IMR-90 (cell line): ENCODE results near the gene ABHD17A. TPM values are rescaled to one million over a fixed set of nuclear protein-coding genes. Genes with fewer than 3 reads are reported as not detected.

Source experiments
- ATAC-seq: fragments of 200-7000 bp; cut with Tn5 transposase; 2 replicates; pipeline ENCODE4 v1.9.1; 2020; ENCODE audit warnings: low read depth, mild to moderate bottlenecking, moderate library complexity
- BruUV-seq: library from RNA; stranded (reverse); fragments of 400-500 nt; replicated peaks from 2 replicates; lab custom pipeline; 2021; lab: Mats Ljungman, UMichigan
- CTCF ChIA-PET: fragments of 300-600 bp; formaldehyde crosslinking; extraction: SDS; loops from one replicate; lab custom pipeline; 2021; ENCODE audit warnings: antibody characterized with exemption; lab: Yijun Ruan, JAX
- POLR2A ChIA-PET: fragments of 300-600 bp; sonication (Branson Sonifier 250); formaldehyde crosslinking; loops from one replicate; lab custom pipeline; 2022; ENCODE audit warnings: antibody characterized with exemption; ENCODE audit not compliant: unreplicated experiment; lab: Charles Lee
- DNase-seq: peaks from one replicate; pipeline ENCODE4 v3.0.0; 2013
- H2AFZ ChIP-seq: replicated peaks from 2 replicates; pipeline ENCODE3; 2013; ENCODE audit warnings: low read length, mild to moderate bottlenecking; ENCODE audit not compliant: poor library complexity
- H2AK5ac ChIP-seq: 2 replicates; pipeline ENCODE4 v1.6.1; 2013; ENCODE audit warnings: low read depth, low read length, inconsistent platforms
- H2AK9ac ChIP-seq: replicated peaks from 2 replicates; pipeline ENCODE3; 2013; ENCODE audit warnings: mild to moderate bottlenecking, low read depth, low read length, moderate library complexity; ENCODE audit not compliant: poor library complexity
- H2BK120ac ChIP-seq: 2 replicates; pipeline ENCODE4 v1.6.1; 2013; ENCODE audit warnings: low read depth, low read length, inconsistent platforms
- H2BK15ac ChIP-seq: 3 replicates; pipeline ENCODE4 v1.6.1; 2013; ENCODE audit warnings: low read depth, low read length, inconsistent platforms
- H2BK20ac ChIP-seq: 2 replicates; pipeline ENCODE4 v1.6.1; 2013; ENCODE audit warnings: low read depth, mild to moderate bottlenecking, inconsistent platforms, low read length, moderate library complexity
- H2BK5ac ChIP-seq: 2 replicates; pipeline ENCODE4 v1.6.1; 2013; ENCODE audit warnings: mild to moderate bottlenecking, low read depth, low read length, inconsistent platforms; ENCODE audit not compliant: poor library complexity, severe bottlenecking
- H3K14ac ChIP-seq: replicated peaks from 2 replicates; pipeline ENCODE4 v1.6.1; 2013; ENCODE audit warnings: low read depth, low read length, inconsistent platforms
- H3K18ac ChIP-seq: 2 replicates; pipeline ENCODE4 v1.6.1; 2013; ENCODE audit warnings: low read depth, low read length, control low read depth
- H3K23ac ChIP-seq: 2 replicates; pipeline ENCODE4 v1.6.1; 2013; ENCODE audit warnings: low read depth, low read length, inconsistent platforms
- H3K27ac ChIP-seq: 2 replicates; pipeline ENCODE4 v1.5.1; 2013; ENCODE audit warnings: mild to moderate bottlenecking, control low read depth, low read length; ENCODE audit not compliant: insufficient read depth
- H3K27me3 ChIP-seq: 2 replicates; pipeline ENCODE4 v1.6.1; 2013; ENCODE audit warnings: low read length; ENCODE audit not compliant: control insufficient read depth, insufficient read depth
- H3K36me3 ChIP-seq: 2 replicates; pipeline ENCODE4 v1.6.1; 2013; ENCODE audit warnings: low read length, mixed read lengths; ENCODE audit not compliant: control insufficient read depth, insufficient read depth
- H3K4ac ChIP-seq: 2 replicates; pipeline ENCODE4 v1.6.1; 2013; ENCODE audit warnings: low read depth, low read length, inconsistent platforms
- H3K4me1 ChIP-seq: 2 replicates; pipeline ENCODE4 v1.6.1; 2013; ENCODE audit warnings: low read length, mixed read lengths; ENCODE audit not compliant: control insufficient read depth, insufficient read depth
- H3K4me2 ChIP-seq: 2 replicates; pipeline ENCODE4 v1.6.1; 2013; ENCODE audit warnings: low read depth, mild to moderate bottlenecking, control low read depth, low read length, moderate library complexity
- H3K4me3 ChIP-seq: 2 replicates; pipeline ENCODE4 v1.5.1; 2013; ENCODE audit warnings: low read depth, mild to moderate bottlenecking, control low read depth, low read length, moderate library complexity; ENCODE audit not compliant: insufficient read depth
- H3K56ac ChIP-seq: 2 replicates; pipeline ENCODE4 v1.6.1; 2013; ENCODE audit warnings: low read length, inconsistent platforms; ENCODE audit not compliant: insufficient read depth; ENCODE audit errors: extremely low read depth
- H3K79me1 ChIP-seq, 2 experiments: 2 replicates each; pipeline ENCODE4 v1.6.1; 2013; ENCODE audit warnings: low read length in 2 of 2, inconsistent platforms in 1 of 2, low read depth in 1 of 2
- H3K9ac ChIP-seq: 2 replicates; pipeline ENCODE4 v1.6.1; 2013; ENCODE audit warnings: low read depth, low read length, control low read depth
- H3K9me1 ChIP-seq: 2 replicates; pipeline ENCODE4 v1.6.1; 2013; ENCODE audit warnings: low read length, inconsistent platforms; ENCODE audit not compliant: insufficient read depth
- H3K9me3 ChIP-seq: 2 replicates; pipeline ENCODE4 v1.6.1; 2013; ENCODE audit warnings: low read length; ENCODE audit not compliant: control insufficient read depth, insufficient read depth
- H4K20me1 ChIP-seq: 2 replicates; pipeline ENCODE4 v1.6.1; 2013; ENCODE audit warnings: low read length, inconsistent platforms; ENCODE audit not compliant: insufficient read depth
- H4K5ac ChIP-seq: 2 replicates; pipeline ENCODE4 v1.6.1; 2013; ENCODE audit warnings: mild to moderate bottlenecking, low read depth, low read length, control low read depth
- H4K8ac ChIP-seq, 2 experiments: 2 replicates each; pipeline ENCODE4 v1.6.1; 2013; ENCODE audit warnings: low read depth in 2 of 2, low read length in 2 of 2, control low read depth in 1 of 2, inconsistent platforms in 1 of 2
- H4K91ac ChIP-seq: 2 replicates; pipeline ENCODE4 v1.6.1; 2013; ENCODE audit warnings: low read depth, low read length, inconsistent platforms; ENCODE audit not compliant: insufficient read depth
- BHLHE40 ChIP-seq: fragments of 150-350 bp; IDR thresholded peaks from 2 replicates; pipeline ENCODE4 v1.6.1; 2016; ENCODE audit warnings: mild to moderate bottlenecking, low read depth, low read length
- CEBPB ChIP-seq: IDR thresholded peaks from 2 replicates; pipeline ENCODE4 v1.6.1; 2012; ENCODE audit warnings: low read depth, low read length, improper control_type of control experiment
- CHD1 ChIP-seq: IDR thresholded peaks from 2 replicates; pipeline ENCODE4 v1.6.1; 2012; ENCODE audit warnings: low read depth, low read length, improper control_type of control experiment
- FOS ChIP-seq: fragments of 150-350 bp; IDR thresholded peaks from 2 replicates; pipeline ENCODE4 v1.6.1; 2016; ENCODE audit warnings: low read depth, low read length
- SMC3 ChIP-seq: fragments of 150-350 bp; IDR thresholded peaks from 2 replicates; pipeline ENCODE4 v1.6.1; 2016; ENCODE audit warnings: low read depth, mild to moderate bottlenecking, antibody characterized with exemption, low read length, moderate library complexity
- WGBS, 2 experiments: methylation state at CpG; one replicate each; pipeline versions ENCODE4 v1.1.5 to v1.1.7; 2013; ENCODE audit warnings: missing lambda C conversion rate in 2 of 2; ENCODE audit not compliant: insufficient read length in 1 of 2; ENCODE audit errors: extremely low coverage in 2 of 2; 5-methylcytosine and 5-hydroxymethylcytosine counted together
- dilution Hi-C: fragments of 300-500 bp; cut with HindIII; formaldehyde crosslinking; loops from one replicate; pipeline ENCODE4 v1.14.3; 2018; ENCODE audit warnings: low sequenced_read_pairs; ENCODE audit not compliant: unreplicated experiment
- in situ Hi-C: fragments of 300-500 bp; cut with MboI; formaldehyde crosslinking; loops from 3 replicates; pipeline ENCODE4 v1.14.3; 2019; ENCODE audit warnings: low sequenced_read_pairs, inconsistent platforms, mixed read lengths
- intact Hi-C: fragments of 100-400 bp; cut with micrococcal nuclease; formaldehyde crosslinking; loops from 2 replicates; pipeline ENCODE4 v1.10.0; 2022
- polyA plus RNA-seq, 3 experiments: library from polyadenylated mRNA; depleted of rRNA; stranded (reverse); fragments of >200 nt; gene quantifications; 2 replicates each; pipeline ENCODE4 v1.2.3, GENCODE V29; 2012; ENCODE audit warnings: low replicate concordance in 1 of 3
- total RNA-seq: library from RNA; depleted of rRNA; stranded (reverse); fragments of >200 nt; gene quantifications from 2 replicates; pipeline ENCODE4 v1.2.3, GENCODE V29; 2012

Gene ABHD17A
- total and polyA plus RNA-seq, 2 of the 4 experiments (the other 2 are of a cell fraction) = 37.8 to 76.2 TPM

GRCh38 chr19:1918975-1919374, 33.7 kb upstream of the ABHD17A start:
- no peaks in the 10 kb centered on the region for H3K9me3 ChIP-seq
- ChIA-PET POLR2A (no interaction called here), CTCF (no interaction called here)
- no peak overlapping the region for H2BK120ac ChIP-seq
- H4K20me1 ChIP-seq = peaks cover 20% of the 10 kb centered on the region
- dilution Hi-C loops (no loop called here), intact Hi-C loops (no loop called here), in situ Hi-C loops (no loop called here)
- ATAC-seq (no peak), DNase-seq (no peak)
- no peak overlapping the region for H3K23ac ChIP-seq
- H3K4me3 ChIP-seq = no peak overlapping the region
- no peak overlapping the region for H3K18ac ChIP-seq
- H2AK9ac ChIP-seq = no peak overlapping the region
- no peak overlapping the region for H3K4me2 ChIP-seq
- H3K9me1 ChIP-seq = no peaks in the 10 kb centered on the region
- no peaks in the 10 kb centered on the region for H3K27me3 ChIP-seq
- no peak overlapping the region for H2AK5ac ChIP-seq
- H2AFZ ChIP-seq = no peak overlapping the region
- H2BK15ac ChIP-seq = no peak overlapping the region
- H4K91ac ChIP-seq = no peak overlapping the region
- TF ChIP-seq CEBPB (no peak), CHD1 (no peak), FOS (no peak), BHLHE40 (no peak), SMC3 (no peak)
- no peak overlapping the region for H2BK5ac ChIP-seq
- H4K8ac ChIP-seq = no peak overlapping the region
- no peak overlapping the region for H3K27ac ChIP-seq
- 97% methylated on average over 20 of the region's 28 CpGs; no CpG with 5 or more reads in 1 of the 2 experiments for WGBS, 2 experiments
- H3K4me1 ChIP-seq = no peaks in the 10 kb centered on the region
- no peak overlapping the region for H3K4ac ChIP-seq
- H4K5ac ChIP-seq = no peak overlapping the region
- H3K36me3 ChIP-seq = peaks cover 58% of the 10 kb centered on the region
- no peak overlapping the region for H3K14ac ChIP-seq
- H3K79me1 ChIP-seq = peaks cover 3 to 16% of the 10 kb centered on the region in 2 experiments; a peak in 2 of 4 replicates
- BruUV-seq = no TSS peak
- H3K9ac ChIP-seq = no peak overlapping the region
- no peak overlapping the region for H3K56ac ChIP-seq
- no peak overlapping the region for H2BK20ac ChIP-seq
